GM21381 (cell line): ENCODE data around the gene NCL.

Experiments
- ATAC-seq: cut with Tn5 transposase; IDR thresholded peaks from one replicate; pipeline ENCODE4 v1.9.1; 2021; ENCODE audit warnings: mild to moderate bottlenecking, moderate library complexity; ENCODE audit not compliant: unreplicated experiment

The NCL gene

DNA sequence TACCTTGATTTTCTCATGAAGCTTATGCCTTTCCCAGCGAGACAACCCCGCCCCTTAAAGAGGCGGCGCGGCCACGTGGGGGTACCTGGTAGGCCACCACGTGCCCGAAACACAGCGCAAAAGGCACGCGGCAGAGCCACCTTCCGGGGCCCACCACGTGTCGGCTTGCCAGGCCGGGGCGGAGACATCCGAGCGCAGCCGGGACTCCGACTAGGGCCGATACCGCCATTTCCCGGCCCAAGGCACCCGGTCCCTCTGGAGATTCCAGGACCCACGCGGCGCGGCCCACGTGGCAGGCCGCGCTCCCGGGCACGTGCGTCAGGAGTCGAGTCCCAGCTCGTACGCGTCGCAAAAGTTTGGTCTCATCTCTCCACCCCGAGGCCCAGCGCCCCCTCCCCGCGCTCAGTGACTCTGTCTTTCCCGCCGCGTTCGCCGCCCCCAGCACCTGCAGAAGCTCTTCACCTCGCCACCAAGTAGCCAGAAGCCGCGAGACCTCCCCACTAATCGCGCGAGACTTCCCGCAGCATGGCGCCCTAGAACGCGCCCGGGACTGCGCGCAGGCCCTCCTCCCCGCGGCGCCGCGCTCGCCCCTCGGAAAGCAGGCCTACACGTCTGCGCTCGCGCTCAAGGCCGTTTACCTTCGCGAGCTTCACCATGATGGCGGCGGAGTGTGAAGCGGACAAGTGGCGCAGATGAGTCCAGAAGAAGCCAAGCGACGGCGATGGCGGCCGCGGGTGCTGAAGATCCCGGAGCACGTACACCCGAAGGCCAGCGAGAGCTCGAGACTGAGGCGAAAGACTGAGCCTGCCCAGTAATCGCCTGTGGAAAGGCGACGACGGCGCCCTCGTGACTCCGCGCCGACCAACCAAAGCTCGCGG is at the start of gene NCL:
Gene NCL (minus strand): TSS at position 787 of the 878 bp plus-strand sequence. CDS start 131 bp downstream, at position 656.
- ATAC-seq = peak; percentile 91

DNA sequence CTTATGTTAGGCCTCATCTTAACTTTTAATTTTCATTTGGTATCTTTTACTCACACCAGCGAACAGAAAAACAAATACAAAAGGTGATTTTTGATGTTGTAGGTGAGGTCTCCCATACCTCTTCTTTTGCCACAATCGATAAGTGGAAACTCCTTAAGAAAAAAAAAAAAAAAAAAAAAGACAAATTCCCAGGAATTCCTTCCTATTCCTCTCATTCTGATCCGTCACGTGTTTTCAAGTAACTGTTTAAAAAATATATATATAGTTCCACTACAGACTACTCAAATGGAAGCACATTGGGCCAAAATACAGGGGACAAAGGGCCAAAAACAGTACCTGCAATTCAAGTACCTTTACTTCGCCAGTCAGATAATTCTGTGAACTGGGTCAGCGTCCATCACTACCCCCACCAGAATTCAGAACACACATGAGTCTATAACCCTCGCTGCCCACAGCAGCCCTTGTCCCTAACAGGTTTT is 49.5 kb upstream of the NCL start:
- ATAC-seq = no peak

GRCh38 chr2:231512222-231512621 is 47.9 kb upstream of the NCL start:
- no peak for ATAC-seq

- no peak for ATAC-seq
Measured at GRCh38 chr2:231503766-231504165, 39.5 kb upstream of the NCL start.

DNA sequence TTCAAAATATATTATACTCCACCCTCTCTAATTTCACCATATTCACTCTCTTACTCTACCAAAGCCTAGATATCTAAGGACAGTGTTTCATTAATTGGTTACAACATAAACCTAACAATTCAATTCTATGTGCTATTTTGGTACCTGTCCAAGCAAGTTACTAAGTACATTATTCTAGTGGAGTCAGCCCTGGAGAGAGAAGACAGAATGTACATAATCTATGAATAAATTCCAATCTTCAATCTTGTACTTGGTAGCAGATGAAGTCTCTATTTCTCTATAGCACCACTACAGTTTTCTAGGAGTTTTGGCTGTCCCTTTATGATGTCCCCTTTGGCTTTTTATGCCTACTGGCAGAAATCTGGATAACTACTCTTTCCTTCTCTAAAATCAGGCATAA is 38.3 kb upstream of the NCL start:
- no peak for ATAC-seq

DNA sequence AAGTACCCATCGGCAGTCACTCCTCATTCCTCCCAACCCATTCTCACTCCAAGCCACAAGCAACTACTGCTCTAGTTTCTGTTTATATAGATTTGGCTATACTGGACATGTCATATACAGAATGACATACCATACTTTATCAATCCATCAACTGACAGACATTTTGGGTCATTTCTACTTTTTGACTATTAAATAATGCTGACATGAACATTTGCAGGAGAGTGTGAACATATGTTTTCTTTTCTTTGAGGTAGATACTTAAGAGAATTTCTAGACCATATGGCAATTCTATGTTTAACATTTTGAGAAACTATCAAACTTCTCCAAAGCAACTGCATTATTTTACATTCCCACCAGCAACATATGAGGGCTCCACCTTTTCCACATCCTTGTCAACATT is 33.4 kb upstream of the NCL start:
- ATAC-seq = no peak

DNA sequence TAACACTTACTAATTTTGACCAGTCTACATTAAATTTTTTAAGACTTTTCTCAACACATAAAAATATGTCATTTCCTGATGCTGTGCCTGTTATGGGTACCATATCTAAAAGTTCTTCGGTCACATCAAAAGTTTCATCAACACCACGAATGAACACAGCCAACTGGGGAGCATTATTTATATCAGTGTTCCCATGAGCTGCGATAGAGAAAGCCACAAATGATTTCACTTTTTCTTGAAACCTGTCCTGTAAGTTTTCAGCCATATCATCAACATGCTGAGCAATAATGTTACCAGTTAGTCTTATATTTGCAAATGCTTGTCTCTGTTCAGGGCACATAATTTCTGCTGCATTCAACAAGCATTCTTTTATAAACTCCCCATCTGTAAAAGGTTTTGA is 30.4 kb upstream of the NCL start:
- ATAC-seq = no peak

GRCh38 chr2:231490801-231491200 is 26.5 kb upstream of the NCL start:
- no peak for ATAC-seq

GRCh38 chr2:231489990-231490389 is 25.7 kb upstream of the NCL start:
- no peak for ATAC-seq

DNA sequence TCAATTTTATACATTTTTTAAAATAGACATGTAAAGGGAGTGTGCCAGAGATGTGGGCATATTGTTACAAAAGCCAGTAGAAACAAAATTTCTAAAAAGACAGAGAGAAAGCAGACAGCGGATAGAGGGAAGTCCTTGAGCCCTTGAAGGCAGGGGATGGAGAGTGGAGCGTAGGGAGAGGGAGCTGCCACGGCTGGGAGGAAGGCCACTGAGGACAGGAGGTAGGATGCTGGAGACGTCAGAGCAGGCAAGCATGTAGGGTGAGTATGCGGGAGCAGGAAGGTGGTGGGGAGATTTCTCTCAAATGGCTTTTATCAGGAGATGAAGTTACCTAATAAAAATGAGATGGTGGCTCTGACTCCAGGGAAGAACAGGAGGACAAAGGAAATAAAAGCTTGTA is 24.0 kb upstream of the NCL start:
- no peak for ATAC-seq

- ATAC-seq = no peak
Measured at GRCh38 chr2:231486851-231487596, 22.7 kb upstream of the NCL start.

DNA sequence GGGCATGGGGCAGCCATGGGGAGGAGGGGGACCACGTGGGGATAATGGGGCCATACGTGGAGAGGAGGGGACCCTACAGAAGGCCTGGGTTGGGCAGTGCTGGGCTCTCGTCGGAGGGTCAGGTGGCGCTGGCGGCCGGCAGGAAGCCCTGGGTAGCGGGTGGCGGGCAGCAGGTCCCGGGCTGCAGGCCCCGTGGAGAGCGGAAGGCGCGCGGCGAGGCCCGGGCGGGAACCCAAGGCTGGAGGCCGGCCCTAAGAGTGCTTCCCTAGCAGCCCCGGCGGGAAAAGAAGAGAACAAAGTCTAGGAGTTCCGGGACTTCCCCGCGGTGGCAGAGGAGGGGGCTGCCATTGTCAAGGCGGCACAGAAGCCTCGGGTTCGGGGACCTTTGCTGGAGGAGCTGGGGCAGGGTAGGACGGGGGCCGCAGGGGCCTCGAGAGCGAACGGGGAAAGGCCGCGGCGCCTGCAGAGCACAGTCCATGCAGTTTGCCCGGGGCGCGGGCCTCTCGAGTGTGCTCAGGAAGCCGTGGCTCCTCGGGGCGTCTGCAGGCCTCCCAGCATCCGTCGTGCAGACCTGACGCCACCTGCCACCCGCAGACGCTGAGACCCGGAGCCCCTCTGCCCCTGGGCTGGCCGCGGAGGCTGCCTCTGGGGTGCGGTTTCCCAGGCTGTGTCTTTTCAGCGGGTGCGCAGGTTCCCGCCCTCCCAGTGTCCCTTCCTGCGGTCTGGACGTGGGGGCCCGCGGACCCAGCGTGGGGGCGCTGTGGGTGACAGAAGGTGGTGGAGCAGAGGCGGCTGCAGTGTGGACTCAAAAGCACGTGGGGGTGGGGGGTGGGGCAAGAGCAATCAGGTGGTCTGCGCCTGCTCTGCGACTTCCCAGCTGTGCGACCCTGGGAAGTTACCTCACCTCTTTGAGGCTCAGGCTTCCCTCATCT is 19.4 kb upstream of the NCL start:
- no peak for ATAC-seq

GRCh38 chr2:231482806-231483391 is 18.6 kb upstream of the NCL start:
- ATAC-seq = peak; percentile 76

GRCh38 chr2:231480781-231481180 is 16.5 kb upstream of the NCL start:
- ATAC-seq = no peak

DNA sequence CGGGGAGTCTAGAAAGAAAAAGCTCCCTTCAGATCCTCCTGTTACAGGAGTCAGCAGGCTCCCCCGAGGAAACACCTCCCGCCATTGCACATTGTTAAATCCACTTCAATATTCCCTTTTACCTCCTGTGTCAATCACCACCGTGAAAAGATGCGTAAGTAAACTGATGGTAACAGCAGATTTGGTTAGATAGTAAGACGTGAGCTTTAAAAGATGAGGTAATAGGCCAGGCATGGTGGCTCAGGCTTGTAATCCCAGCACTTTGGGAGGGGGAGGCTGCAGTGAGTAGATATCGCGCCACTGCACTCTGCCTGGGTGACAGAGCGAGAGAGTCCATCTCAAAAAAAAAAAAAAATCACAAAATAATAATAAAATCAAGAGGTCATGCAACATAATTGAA is 15.2 kb upstream of the NCL start:
- no peak for ATAC-seq

GRCh38 chr2:231476920-231477319 is 12.6 kb upstream of the NCL start:
- ATAC-seq = no peak

DNA sequence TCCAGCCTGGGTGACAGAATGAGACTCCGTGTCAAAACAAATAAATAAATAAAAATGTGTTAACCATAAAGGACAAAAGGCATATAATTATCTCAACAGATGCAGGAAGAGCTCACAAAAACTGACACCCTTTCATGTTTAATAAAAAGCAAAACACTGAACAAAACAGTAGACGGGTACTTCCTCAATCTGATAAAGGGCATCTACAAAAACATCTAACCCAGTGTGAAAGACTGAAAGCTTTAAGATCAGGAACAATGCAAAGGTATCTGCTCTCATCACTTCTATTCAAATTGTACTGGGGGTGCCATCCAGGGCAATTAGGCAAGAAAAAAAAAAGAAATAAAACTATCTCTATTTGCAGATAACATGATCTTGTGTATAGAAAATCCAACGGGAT is 11.7 kb upstream of the NCL start:
- no peak for ATAC-seq

DNA sequence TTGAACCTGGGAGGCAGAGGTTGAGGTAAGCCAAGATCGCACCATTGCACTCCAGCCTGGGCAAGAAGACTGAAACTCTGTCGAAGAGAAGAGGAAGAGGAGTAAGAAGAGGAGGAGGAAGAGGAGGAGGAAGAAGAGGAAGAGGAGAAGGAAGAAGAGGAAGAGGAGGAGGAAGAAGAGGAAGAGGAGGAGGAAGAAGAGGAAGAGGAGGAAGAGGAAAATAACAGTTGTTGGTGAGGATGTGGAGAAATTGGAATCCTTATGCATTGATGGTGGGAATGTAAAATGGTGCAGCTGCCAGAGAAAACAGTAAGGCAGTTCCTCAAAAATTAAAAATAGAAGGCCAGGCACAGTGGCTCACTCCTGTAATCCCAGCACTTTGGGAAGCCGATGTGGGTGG is 8.5 kb upstream of the NCL start:
- ATAC-seq = no peak

DNA sequence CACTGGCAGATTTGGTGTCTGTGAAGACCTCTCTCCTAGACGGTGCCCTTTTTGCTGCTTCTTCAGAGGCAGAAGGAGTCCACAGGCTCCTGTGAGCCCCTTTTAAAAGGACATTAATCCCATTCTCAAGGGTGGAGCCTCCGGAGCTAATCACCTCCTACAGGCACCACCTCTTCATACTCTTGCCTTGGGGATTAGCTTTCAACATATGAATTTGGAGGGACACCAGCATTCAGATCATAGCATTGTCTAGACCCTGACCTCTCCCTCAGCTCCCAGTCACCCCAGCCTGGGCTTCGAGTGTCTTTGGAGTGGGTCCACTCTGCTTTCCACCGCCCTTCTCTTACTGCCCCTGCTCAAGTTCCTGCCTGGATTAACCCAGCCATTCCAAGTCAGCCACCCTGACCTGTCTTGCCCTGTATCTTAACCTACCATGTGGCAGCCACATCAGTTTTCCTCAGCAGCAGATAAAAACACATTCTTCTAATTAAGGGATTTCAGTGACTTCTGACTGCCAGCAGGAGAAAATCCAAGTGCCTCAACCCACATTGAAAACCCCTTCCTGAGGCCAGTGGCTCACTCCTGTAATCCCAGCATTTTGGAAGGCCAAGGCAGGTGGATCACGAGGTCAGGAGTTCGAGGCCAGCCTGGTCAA is 6.1 kb upstream of the NCL start:
- no peak for ATAC-seq

GRCh38 chr2:231469583-231469950 is 5.3 kb upstream of the NCL start:
- no peak for ATAC-seq
